Thyroid gland (tissue), 4 donors: Measurements from ENCODE around the gene EXOC1.

Experiments used
- CTCF ChIP-seq, 6 experiments: fragments of 200-600 bp in 3 of 6; fragments of 450-650 bp in 3 of 6; sonication (generic) in 3 of 6; IDR thresholded peaks; one replicate each; pipeline ENCODE4 v1.5.1; 2016 to 2019; ENCODE audit warnings: antibody characterized with exemption in 6 of 6, mild to moderate bottlenecking in 2 of 6, inconsistent platforms in 1 of 6, moderate library complexity in 1 of 6
- POLR2A ChIP-seq, 2 donors: fragments of 450-650 bp; IDR thresholded peaks; one replicate each; pipeline ENCODE4 v1.6.1; 2017; ENCODE audit warnings: antibody characterized with exemption in 2 of 2, mild to moderate bottlenecking in 2 of 2, moderate library complexity in 1 of 2

DNA sequence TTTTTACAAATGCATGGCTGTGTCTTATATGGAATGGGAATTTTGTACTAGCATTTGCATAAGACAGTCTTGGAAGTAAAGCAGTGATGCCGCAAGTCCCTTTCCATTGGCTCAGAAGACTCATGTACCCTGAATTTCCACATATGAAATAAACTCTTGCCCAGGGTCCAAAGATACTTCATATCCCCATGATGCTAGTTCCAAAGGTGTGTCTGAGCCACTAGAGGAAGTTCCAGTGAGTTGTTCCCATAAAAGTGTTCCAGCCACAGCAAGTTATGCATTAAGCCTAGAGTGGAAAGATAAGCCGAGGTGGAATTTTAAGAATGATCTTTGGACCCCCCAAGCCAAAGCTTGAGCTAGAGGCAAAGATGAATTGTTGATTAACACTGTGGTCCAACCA lies 86.0 kb downstream of the EXOC1 start:
- no peak for TF ChIP-seq POLR2A (IDR thresholded peaks at IDR 0.05)
- TF ChIP-seq CTCF (IDR thresholded peaks at IDR 0.05), result no peak
